Raji (cell line): Measurements from ENCODE around the gene DGKI.

Experiments
- POLR2A ChIP-seq: IDR thresholded peaks from 2 replicates; pipeline ENCODE4 v1.6.1; 2011; ENCODE audit warnings: low read depth, low read length, control low read depth; ENCODE audit not compliant: insufficient read depth

The DGKI gene

DNA sequence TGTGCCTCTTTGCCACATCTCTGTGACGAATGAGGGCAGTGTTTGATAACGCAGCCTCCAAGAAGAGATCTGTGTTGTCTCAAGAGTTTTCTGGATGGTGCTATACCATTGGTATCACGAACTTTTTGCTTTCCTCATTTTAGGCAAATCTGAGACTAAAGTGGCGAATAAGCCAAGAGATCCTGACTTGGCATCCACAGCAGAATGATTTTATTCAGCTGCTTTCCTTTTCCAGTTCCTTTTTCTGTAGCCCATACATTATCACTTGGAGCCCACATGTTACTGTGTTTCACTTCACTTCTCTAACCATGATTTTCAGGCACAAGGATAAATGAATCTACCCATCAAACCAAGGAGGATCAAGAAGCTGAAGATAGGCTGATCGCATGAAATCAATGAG, 325.3 kb downstream of the DGKI start:
- TF ChIP-seq POLR2A = no peak

DNA sequence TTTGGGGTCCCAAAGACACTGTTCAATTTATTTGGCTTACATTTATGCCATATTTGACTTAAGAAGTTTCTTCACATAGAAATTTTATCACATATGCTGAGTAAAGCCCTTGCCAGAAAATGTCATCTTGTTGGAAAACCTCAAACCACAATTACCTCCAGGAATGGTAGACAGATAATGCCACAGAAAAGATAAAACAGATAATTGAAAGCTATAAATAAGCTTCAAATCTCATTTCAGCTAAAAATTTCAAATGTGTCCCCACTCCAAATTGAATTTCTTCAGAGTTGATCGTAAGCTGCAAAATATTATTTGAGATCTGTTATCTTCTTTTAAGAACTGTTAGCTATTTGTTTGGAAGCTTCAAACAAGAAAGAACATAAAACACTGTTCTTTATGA, 326.8 kb downstream of the DGKI start:
- no peak for TF ChIP-seq POLR2A

DNA sequence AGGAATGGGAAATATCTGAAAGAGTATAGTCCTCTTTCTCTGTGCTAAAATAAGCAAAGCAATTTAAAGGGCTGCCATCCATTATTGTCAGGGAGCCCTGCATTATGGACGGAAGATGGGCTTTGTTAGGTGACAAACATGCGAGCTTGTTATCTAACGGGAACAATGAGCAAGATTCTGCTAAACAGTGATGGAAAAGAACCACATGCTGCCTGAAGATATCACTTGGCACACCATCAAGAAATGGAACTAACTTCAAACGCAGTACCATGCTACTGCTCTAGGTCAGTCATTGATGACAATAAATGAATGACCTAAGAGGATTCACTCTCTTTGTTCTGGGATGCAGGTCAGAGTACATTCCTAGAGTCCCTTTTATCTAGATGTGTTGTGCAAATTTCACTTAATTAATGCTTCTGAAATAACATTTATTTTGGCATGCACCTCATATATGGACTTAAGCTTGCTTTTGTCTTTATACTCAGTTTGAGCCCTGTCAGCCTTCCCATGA, 327.5 kb downstream of the DGKI start:
- no peak for TF ChIP-seq POLR2A

DNA sequence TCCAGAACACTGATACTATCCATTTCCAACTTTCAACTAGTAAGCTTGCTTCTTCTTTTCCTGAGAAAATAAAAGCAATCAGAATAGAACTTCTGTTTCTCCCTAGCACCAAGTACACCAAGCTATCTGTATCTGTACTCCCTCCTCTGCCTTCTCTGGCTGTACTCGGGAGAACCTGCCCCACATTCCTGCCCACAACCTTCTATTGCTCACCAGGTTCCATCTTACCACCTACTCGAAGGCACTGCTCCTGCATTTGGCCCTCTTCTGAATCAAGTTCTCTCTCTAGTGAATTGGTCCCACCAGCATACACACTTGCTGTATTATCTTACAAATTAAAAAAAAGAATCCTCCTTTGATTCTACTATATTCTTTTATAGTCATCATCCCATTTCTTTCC, 333.7 kb downstream of the DGKI start:
- TF ChIP-seq POLR2A = no peak

DNA sequence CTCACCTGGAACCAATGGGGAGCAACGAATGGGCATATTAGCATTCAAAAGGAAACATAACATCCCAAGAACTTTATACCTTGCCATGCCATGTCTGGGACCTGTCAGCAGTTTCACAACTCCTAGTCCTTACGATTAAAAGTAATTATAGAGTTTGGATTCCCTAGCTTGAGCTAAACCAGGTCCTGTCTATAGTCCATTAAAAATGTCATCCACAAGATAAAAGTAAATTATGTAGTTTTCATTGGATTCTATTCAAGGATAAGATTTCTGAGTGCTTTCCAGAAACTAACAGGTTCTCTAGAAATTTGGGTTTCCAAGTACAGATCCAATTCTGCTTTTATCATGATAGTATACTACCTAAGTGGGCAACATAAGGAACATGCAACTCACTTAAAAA, 339.7 kb downstream of the DGKI start:
- TF ChIP-seq POLR2A = no peak

DNA sequence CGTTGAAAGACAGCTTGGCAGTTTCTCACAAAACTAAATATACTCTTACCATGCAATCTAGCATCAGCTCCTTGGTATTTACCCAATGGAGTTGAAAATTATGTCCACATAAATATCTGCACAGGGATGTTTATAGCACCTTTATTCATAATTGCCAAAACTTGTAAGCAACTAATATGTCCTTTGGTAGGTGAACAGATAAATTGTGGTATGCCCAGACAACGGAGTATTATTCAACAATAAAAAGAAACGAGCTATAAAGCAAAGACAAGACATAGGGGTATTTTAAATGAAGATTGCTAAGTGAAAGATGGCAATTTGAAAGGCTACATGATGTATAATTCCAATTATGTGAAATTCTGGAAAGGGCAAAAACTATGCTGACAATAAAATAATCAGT, 340.7 kb downstream of the DGKI start:
- TF ChIP-seq POLR2A = no peak

DNA sequence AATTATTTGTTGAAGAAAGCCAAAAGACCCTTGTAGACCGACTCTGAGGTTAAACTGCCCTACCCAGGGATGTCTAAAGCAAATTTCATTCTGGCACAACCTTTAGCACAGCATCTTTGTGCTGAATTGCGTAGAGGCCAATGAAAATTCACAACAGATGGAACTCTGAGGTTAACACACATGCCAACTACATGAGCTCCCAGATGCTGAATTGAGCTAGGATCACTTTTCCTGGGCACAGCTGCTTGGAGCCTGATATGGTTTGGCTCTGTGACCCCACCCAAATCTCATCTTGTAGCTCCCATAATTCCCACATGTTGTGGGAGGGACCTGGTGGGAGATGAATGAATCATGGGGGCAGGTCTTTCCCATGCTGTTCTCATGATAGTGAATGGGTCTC, 345.2 kb downstream of the DGKI start:
- no peak for TF ChIP-seq POLR2A

DNA sequence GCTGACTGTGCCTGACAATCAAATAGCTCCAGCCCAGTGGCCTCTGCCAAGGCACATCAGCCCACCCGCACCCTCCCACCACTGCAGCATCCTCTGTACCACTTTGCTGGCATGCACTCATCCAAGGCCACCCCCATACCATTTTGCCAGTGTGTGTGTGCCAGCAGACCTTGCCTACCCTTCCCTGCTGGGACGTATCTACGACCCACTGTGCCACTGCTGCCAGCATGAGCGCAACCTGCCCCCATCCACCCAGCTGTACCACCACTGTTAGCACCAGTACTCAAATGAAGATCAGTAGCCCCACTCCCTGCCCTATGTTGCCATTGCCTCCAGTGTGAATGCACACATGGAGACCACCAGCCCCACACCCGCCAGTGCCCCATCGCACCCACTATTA, 353.9 kb downstream of the DGKI start:
- TF ChIP-seq POLR2A = no peak

DNA sequence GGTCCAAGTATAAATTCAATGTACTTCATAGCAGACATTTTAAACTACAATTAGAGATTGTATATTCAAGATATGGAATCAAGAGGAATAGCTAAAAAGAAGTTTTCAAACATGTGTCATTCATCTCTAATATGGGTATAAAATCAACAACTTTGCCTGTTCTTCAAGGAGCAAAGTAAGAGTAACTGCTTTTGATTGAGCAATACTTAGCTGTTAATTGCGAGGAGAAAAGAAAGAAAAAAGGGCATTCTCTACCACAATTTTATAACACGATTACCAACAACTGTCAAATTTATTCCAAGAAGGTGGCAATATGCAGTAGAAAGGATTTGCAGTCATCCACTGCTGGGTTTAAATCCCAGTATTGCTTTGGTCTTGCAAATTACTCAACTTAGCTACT, 356.9 kb downstream of the DGKI start:
- no peak for TF ChIP-seq POLR2A

DNA sequence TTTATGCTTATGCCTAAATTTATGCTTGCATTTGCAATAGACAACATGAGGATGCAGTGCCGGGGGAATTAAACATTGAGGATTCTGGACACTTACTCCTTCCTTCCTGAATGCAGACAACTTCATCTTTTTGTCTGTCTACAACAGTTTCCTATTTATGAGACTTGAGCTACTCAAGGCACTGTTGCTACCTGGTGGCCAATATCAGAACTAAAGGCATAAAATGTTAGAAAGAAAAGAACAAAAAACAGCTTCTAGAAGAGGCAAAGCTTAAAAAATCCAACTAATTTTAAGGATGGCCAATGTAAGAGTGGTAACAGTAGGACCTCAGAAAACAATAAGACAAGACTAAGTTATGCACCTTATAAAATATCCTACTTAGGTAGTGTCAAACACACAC, 358.7 kb downstream of the DGKI start:
- no peak for TF ChIP-seq POLR2A

DNA sequence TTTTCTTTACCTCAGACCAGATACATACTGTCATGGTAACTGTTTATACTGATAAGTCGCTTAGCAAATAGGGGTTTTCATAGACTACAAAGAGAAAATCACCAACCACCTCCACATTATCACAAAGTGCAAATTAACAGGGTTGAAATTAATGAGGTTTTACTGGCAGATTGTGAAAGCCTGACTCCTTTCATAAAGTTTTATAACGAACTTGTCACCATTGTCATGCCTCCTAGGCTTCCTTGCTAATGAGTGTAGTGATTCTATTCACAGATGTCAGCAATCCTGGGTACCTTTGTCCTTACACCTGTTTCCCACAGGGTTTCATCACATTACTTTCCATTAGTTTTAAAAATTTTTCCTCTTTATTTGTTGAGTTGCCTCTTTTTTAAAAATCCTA, 361.0 kb downstream of the DGKI start:
- TF ChIP-seq POLR2A = no peak

DNA sequence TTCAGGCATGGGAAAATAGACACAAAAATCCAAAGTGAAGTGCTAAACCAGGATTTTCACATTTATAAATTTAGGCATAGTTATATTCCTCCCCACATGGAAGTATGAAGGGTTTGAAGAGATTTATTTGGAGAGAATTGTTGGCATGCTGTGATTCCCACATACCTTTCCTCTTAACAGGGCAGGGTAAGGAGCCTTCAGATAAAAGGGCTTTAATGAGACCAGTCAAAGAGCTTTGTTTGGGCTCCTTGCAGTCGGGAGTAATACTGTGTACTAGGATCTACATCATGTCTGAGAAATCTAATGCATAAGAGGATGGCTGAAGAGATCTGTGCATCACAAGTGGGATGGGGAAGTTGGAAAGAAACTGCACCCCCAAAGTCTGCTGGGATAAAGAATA, 362.4 kb downstream of the DGKI start:
- TF ChIP-seq POLR2A = no peak

DNA sequence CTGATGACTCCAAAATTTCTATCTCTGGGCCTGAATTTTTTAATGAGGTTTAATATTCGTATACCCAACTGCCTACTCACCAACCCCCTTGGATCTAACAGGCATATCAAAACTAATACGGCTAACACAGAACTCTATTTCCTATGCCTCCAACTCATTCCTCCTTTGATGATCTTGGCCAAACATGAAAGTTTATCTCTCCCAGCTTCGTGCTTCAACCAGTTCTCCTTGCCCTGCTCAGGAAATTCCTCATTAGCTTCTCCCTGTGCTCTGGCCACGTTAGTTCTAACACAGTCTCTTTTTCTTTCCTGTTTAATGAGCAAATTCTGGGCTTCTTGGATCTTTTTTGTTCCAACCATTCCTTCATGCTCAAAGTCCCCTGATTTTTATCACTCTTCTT, 364.3 kb downstream of the DGKI start:
- TF ChIP-seq POLR2A = no peak

DNA sequence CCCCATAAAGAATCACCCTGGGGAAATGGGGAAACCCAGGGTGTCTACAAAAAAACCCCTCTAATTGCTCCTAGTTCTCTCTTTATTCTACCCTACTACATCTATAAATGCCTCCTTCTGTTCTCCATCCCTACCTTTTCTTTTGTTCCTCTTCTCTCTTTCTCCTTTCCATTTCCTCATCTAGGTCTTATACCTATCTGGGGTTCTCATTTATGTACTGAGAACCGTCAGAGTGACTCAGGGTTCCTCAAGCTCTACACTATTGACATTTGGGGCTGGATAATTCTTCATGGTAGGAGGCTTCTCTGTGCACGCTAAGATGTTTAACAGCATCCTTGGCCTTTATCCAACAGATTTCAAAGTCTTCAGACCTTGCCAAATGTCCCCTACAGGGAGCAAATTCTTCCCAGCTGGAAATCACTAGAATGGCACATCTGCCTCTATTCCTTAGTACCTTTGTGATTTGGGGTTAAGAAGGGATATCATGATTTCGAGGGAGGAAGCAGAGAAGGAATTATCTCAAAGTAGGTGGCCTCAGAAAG, 365.9 kb downstream of the DGKI start:
- TF ChIP-seq POLR2A = no peak

DNA sequence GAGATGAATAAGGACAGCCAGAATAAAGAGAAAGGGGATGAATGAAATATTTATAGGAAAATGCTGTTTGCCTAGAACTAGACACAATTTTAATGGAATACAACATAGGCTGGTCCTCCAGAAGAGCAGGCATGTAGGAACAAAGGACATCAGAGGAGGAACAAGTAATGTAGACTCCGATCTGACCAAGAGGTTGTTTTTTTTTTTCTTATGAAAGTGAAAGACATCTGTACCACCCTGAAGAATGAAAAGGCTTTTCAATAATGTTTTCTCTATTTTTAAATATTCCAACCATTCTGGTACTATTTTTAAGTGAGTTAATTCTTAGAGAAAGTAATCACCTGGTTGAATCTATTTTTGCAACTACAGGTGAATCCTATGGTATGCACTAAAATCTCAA, 366.4 kb downstream of the DGKI start:
- no peak for TF ChIP-seq POLR2A

DNA sequence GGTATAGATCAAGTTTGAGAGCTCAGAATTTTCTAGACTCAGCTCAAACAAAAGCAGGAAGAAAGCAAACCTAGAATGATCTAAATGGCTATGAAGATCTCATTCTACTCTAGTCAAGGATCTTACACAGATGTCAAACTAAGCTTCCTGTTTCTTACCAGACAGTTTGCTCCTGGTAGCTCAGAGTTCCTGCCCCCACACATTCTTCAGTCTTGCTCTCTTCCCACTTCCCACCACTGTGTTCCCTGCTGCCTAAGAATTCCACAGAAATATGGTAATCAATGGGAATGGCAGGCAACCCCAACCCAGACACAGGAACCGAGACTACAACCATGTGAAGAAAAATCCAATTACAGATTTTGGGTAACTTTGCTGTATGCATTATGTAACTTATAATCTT, 369.8 kb downstream of the DGKI start:
- no peak for TF ChIP-seq POLR2A

DNA sequence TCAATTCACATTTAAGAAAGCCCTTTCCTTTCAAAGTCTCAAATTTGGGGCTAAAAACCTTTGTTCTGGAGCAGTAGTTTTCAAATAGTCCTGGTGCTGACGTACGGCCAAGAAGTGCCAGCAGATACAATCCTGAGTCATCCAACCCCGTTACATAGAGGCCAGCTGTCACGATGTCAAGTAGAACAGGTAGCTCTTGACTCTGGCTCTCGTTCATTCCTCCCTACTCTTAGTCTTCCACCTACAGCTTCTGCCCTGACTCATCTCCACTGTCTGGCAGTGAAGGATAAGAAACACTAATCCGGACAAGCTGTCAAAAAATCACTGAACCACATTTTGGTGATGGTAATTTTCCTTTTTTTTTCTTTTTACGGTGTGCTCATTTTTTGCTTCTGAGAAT, 370.8 kb downstream of the DGKI start:
- TF ChIP-seq POLR2A = no peak
